Activated CD8-positive, alpha-beta memory T cell treated with anti-CD3 and anti-CD28 coated beads for 1 hour (primary cell): ENCODE results near the gene CDC5L.

Experiments used
- DNase-seq, 2 donors: peaks; one replicate each; pipeline ENCODE4 v3.0.0-alpha.2; 2020; ENCODE audit warnings: low read depth in 1 of 2; ENCODE audit errors: extremely low read depth in 1 of 2

Gene CDC5L

GRCh38 chr6:44373051-44373450 lies 14.5 kb upstream of the CDC5L start:
- no peak for DNase-seq

- DNase-seq: no peak
These were observed 13.7 kb upstream of the CDC5L start for GRCh38 chr6:44373787-44374186.

GRCh38 chr6:44375071-44375470 lies 12.4 kb upstream of the CDC5L start:
- DNase-seq: no peak

- DNase-seq: no peak
These were observed 10.0 kb upstream of the CDC5L start for GRCh38 chr6:44377484-44377883.

GRCh38 chr6:44377971-44378370 lies 9.5 kb upstream of the CDC5L start:
- no peak for DNase-seq

GRCh38 chr6:44381739-44382138 lies 5.8 kb upstream of the CDC5L start:
- no peak for DNase-seq

GRCh38 chr6:44386364-44386928 lies 1.1 kb upstream of the CDC5L start:
- DNase-seq: no peak

GRCh38 chr6:44386929-44387345 lies 569 bp upstream of the CDC5L start:
- no peak for DNase-seq

GRCh38 chr6:44388135-44388487 lies 605 bp downstream of the CDC5L start:
- no peak for DNase-seq

GRCh38 chr6:44388887-44389286 lies 1.4 kb downstream of the CDC5L start:
- no peak for DNase-seq

GRCh38 chr6:44390158-44390683 lies 2.7 kb downstream of the CDC5L start:
- no peak for DNase-seq

- no peak for DNase-seq
These were observed 8.0 kb downstream of the CDC5L start for GRCh38 chr6:44395501-44395900.

GRCh38 chr6:44396968-44397367 lies 9.5 kb downstream of the CDC5L start:
- no peak for DNase-seq

GRCh38 chr6:44397424-44398164 lies 10.1 kb downstream of the CDC5L start:
- no peak for DNase-seq

GRCh38 chr6:44399991-44400390 lies 12.5 kb downstream of the CDC5L start:
- no peak for DNase-seq

GRCh38 chr6:44400572-44400971 lies 13.1 kb downstream of the CDC5L start:
- DNase-seq: no peak

- DNase-seq: no peak
These were observed 13.6 kb downstream of the CDC5L start for GRCh38 chr6:44401138-44401537.

GRCh38 chr6:44404022-44404714 lies 16.7 kb downstream of the CDC5L start:
- no peak for DNase-seq

- DNase-seq: no peak
These were observed 17.2 kb downstream of the CDC5L start for GRCh38 chr6:44404715-44405099.

- DNase-seq: no peak
These were observed 20.6 kb downstream of the CDC5L start for GRCh38 chr6:44407951-44408670.

- no peak for DNase-seq
These were observed 21.8 kb downstream of the CDC5L start for GRCh38 chr6:44409207-44409794.
